ENCODE measurements around the gene CAPN12.

CAPN12 gene

DNA sequence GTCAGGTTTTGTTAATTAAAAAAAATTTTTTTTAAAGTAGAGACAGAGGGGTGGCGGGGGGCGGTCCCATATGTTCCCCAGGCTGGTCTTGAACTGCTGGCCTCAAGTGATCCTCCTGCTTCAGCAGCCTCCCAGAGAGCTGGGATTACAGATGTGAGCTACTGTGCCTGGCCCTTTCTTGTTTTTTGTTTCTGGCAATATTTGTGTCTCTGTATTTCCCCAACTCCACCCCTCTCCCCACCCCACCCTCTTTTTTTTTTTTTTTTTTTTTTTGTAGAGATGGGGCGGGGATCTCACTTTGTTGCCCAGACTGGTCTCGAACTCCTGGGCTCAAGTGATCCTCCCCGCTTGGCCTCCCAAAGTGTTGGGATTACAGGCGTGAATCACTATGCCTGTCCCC, 600 bp upstream of the CAPN12 start:
- FAIRE-seq = no peak

DNA sequence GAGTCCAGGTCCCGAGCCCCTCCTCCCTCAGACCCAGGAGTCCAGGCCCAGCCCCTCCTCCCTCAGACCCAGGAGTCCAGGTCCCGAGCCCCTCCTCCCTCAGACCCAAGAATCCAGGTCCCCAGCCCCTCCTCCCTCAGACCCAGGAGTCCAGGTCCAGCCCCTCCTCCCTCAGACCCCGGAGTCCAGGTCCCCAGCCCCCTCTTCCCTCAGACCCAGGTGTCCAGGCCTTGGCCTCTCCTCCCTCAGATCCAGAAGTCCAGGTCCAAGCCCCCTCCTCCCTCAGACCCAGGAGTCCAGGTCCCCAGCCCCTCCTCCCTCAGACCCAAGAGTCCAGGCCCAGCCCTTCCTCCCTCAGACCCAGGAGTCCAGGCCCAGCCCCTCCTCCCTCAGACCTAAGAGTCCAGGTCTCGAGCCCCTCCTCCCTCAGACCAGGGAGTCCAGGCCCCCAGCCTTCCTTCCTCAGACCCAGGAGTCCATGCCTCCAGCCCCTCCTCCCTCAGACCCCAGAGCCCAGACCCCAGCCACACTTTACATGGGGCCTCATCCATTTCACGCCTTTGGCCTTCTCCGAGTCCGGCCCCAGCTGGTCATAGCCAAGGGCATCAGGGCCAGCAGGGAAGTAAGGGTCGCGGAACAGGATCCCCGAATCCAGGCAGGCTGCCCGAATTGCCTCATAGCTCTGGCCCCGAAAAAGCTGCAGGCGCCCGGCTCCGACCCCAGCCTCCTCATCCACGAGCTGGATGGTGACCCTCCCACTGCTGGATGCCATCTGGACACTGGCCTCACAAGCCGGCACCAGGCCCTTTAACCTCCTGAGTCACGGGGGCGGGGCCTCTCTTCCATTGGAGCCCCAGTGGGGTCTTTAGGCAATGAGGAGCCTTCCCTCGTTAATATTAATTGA, 628 bp downstream of the CAPN12 start:
- TF ChIP-seq PAX5 (IDR thresholded peaks at IDR 0.05; ENCODE audit: insufficient read depth, low read length, severe bottlenecking) (no peak), POLR2A (IDR thresholded peaks at IDR 0.05; ENCODE audit: low read depth, low read length) (no peak), TAF1 (IDR thresholded peaks at IDR 0.05; ENCODE audit: low read depth, low read length) (no peak), POU2F2 (IDR thresholded peaks at IDR 0.05; ENCODE audit: low read depth, low read length) (no peak), SPI1 (IDR thresholded peaks at IDR 0.05; ENCODE audit: low read depth, low read length) (no peak), POLR2AphosphoS5 (IDR thresholded peaks at IDR 0.05; ENCODE audit: low read depth, low read length) (no peak)
- no peak for DNase-seq (ENCODE audit: insufficient read length, low spot score)
- FAIRE-seq = no peak

More for the DNA sequence above, 600 bp upstream of the CAPN12 start:
- DNase-seq (ENCODE audit: insufficient read length, low spot score) = no peak
- TF ChIP-seq POLR2A (IDR thresholded peaks at IDR 0.05; ENCODE audit: low read depth, low read length) (no peak), POU2F2 (IDR thresholded peaks at IDR 0.05; ENCODE audit: low read depth, low read length) (no peak), POLR2AphosphoS5 (IDR thresholded peaks at IDR 0.05; ENCODE audit: low read depth, low read length) (no peak), TAF1 (IDR thresholded peaks at IDR 0.05; ENCODE audit: low read depth, low read length) (no peak), PAX5 (IDR thresholded peaks at IDR 0.05; ENCODE audit: insufficient read depth, low read length, severe bottlenecking) (no peak), SPI1 (IDR thresholded peaks at IDR 0.05; ENCODE audit: low read depth, low read length) (no peak)

DNA sequence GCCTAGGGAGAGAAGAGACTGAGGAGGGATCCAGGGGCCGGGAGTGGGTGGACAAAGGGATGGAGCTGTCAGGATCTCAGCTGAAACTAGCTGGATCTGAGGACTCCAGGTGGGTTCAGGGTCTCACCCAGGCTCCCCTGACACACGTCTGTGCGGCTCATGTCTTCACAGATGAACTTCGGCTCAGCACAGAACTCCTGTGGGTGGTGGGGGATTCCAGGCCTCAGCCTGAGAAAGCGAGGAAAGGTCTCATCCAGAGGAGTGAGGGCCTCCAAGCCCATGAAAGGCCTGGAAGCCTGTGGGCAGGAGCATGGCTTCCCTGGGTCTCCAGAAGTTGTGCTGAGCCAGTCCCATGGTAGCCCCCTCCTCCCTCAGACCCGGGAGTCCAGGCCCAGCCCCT, 1.4 kb downstream of the CAPN12 start:
- DNase-seq (ENCODE audit: insufficient read length, low spot score) = peak; percentile 21
- TF ChIP-seq PAX5 (IDR thresholded peaks at IDR 0.05; ENCODE audit: insufficient read depth, low read length, severe bottlenecking) (no peak), POU2F2 (IDR thresholded peaks at IDR 0.05; ENCODE audit: low read depth, low read length) (no peak), POLR2AphosphoS5 (IDR thresholded peaks at IDR 0.05; ENCODE audit: low read depth, low read length) (no peak)
- no peak for FAIRE-seq

- FAIRE-seq (no peak), DNase-seq (ENCODE audit: insufficient read length, low spot score) (peak; percentile 6)
- TF ChIP-seq PAX5 (IDR thresholded peaks at IDR 0.05; ENCODE audit: insufficient read depth, low read length, severe bottlenecking) (no peak), SPI1 (IDR thresholded peaks at IDR 0.05; ENCODE audit: low read depth, low read length) (no peak), POU2F2 (IDR thresholded peaks at IDR 0.05; ENCODE audit: low read depth, low read length) (no peak)
Measured at GRCh38 chr19:38742296-38742695, 2.0 kb downstream of the CAPN12 start.

GRCh38 chr19:38741670-38742069, 2.6 kb downstream of the CAPN12 start:
- FAIRE-seq (no peak), DNase-seq (ENCODE audit: insufficient read length, low spot score) (peak; percentile 5)
- no peak for TF ChIP-seq POLR2AphosphoS5 (IDR thresholded peaks at IDR 0.05; ENCODE audit: low read depth, low read length)
- TF ChIP-seq PAX5 (IDR thresholded peaks at IDR 0.05; ENCODE audit: insufficient read depth, low read length, severe bottlenecking) = no peak
- TF ChIP-seq TAF1 (IDR thresholded peaks at IDR 0.05; ENCODE audit: low read depth, low read length) = no peak
- no peak for TF ChIP-seq POU2F2 (IDR thresholded peaks at IDR 0.05; ENCODE audit: low read depth, low read length)
- TF ChIP-seq SPI1 (IDR thresholded peaks at IDR 0.05; ENCODE audit: low read depth, low read length) = no peak
- TF ChIP-seq POLR2A (IDR thresholded peaks at IDR 0.05; ENCODE audit: low read depth, low read length) = no peak

DNA sequence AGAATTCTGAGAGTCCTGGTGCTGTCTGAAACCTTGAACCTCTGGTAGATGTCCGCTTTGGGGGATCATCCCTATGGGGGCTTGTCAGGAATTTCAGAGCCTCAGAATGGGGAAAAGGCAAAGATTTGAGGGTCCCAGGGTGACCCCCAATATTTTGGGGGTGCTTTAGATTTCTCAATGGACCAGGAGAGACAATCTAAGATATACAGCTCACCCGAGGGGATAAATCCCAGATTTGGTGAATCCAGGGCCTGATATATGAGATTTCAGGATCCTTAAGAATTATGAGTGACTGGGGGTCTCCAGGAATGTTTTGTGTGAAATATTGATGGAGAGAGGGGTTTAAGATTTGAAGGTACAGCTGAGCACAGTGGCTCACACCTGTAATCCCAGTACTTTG, 3.3 kb downstream of the CAPN12 start:
- TF ChIP-seq POU2F2 (IDR thresholded peaks at IDR 0.05; ENCODE audit: low read depth, low read length) (no peak), PAX5 (IDR thresholded peaks at IDR 0.05; ENCODE audit: insufficient read depth, low read length, severe bottlenecking) (no peak), POLR2AphosphoS5 (IDR thresholded peaks at IDR 0.05; ENCODE audit: low read depth, low read length) (no peak), SPI1 (IDR thresholded peaks at IDR 0.05; ENCODE audit: low read depth, low read length) (no peak), TAF1 (IDR thresholded peaks at IDR 0.05; ENCODE audit: low read depth, low read length) (no peak)
- DNase-seq (ENCODE audit: insufficient read length, low spot score) = no peak
- no peak for FAIRE-seq

GRCh38 chr19:38740257-38740592, 4.0 kb downstream of the CAPN12 start:
- FAIRE-seq = no peak
- no peak for DNase-seq (ENCODE audit: insufficient read length, low spot score)
- TF ChIP-seq SPI1 (IDR thresholded peaks at IDR 0.05; ENCODE audit: low read depth, low read length) (no peak), POLR2A (IDR thresholded peaks at IDR 0.05; ENCODE audit: low read depth, low read length) (no peak), PAX5 (IDR thresholded peaks at IDR 0.05; ENCODE audit: insufficient read depth, low read length, severe bottlenecking) (no peak), POU2F2 (IDR thresholded peaks at IDR 0.05; ENCODE audit: low read depth, low read length) (no peak), TAF1 (IDR thresholded peaks at IDR 0.05; ENCODE audit: low read depth, low read length) (no peak), POLR2AphosphoS5 (IDR thresholded peaks at IDR 0.05; ENCODE audit: low read depth, low read length) (no peak)

GRCh38 chr19:38739440-38740256, 4.6 kb downstream of the CAPN12 start:
- FAIRE-seq (no peak), DNase-seq (ENCODE audit: insufficient read length, low spot score) (no peak)
- TF ChIP-seq TAF1 (IDR thresholded peaks at IDR 0.05; ENCODE audit: low read depth, low read length) (no peak), POU2F2 (IDR thresholded peaks at IDR 0.05; ENCODE audit: low read depth, low read length) (no peak), POLR2A (IDR thresholded peaks at IDR 0.05; ENCODE audit: low read depth, low read length) (no peak), PAX5 (IDR thresholded peaks at IDR 0.05; ENCODE audit: insufficient read depth, low read length, severe bottlenecking) (no peak), POLR2AphosphoS5 (IDR thresholded peaks at IDR 0.05; ENCODE audit: low read depth, low read length) (no peak), SPI1 (IDR thresholded peaks at IDR 0.05; ENCODE audit: low read depth, low read length) (no peak)

GRCh38 chr19:38737921-38738737, 6.1 kb downstream of the CAPN12 start:
- DNase-seq (ENCODE audit: insufficient read length, low spot score) (no peak), FAIRE-seq (no peak)
- TF ChIP-seq SPI1 (IDR thresholded peaks at IDR 0.05; ENCODE audit: low read depth, low read length) (no peak), PAX5 (IDR thresholded peaks at IDR 0.05; ENCODE audit: insufficient read depth, low read length, severe bottlenecking) (no peak), POU2F2 (IDR thresholded peaks at IDR 0.05; ENCODE audit: low read depth, low read length) (no peak), TAF1 (IDR thresholded peaks at IDR 0.05; ENCODE audit: low read depth, low read length) (no peak), POLR2A (IDR thresholded peaks at IDR 0.05; ENCODE audit: low read depth, low read length) (no peak), POLR2AphosphoS5 (IDR thresholded peaks at IDR 0.05; ENCODE audit: low read depth, low read length) (no peak)
